GM12874 (cell line): ENCODE data around the gene MAOA.

ENCODE experiments used
- TF ChIP-seq, protein P1 (sequence below): IDR thresholded peaks from 2 replicates; pipeline ENCODE4 v1.5.1; 2011; ENCODE audit warnings: low read depth, mild to moderate bottlenecking, control low read depth, low read length, moderate library complexity; ENCODE audit not compliant: insufficient read depth

MAOA gene

DNA sequence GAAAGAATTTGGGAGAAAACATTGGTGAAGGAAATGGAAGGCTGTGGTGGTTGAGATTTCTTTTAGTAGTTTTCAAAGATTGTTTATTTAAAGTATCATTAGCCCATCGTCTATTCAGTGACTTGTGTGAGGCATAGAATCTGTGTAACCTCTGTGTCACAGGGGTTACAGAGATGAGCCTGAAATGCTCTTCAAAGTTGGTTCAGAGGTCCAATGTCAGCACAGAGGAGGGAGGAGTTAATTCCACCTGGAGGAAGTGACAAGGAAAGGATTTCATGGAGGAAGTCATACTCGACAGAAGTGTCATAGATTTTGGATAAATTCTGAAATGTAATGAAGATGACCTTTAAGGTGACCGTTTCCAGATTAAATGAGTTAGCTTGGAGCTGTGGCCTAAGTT is 8.2 kb downstream of the MAOA start:
- TF ChIP-seq, protein P1, sequence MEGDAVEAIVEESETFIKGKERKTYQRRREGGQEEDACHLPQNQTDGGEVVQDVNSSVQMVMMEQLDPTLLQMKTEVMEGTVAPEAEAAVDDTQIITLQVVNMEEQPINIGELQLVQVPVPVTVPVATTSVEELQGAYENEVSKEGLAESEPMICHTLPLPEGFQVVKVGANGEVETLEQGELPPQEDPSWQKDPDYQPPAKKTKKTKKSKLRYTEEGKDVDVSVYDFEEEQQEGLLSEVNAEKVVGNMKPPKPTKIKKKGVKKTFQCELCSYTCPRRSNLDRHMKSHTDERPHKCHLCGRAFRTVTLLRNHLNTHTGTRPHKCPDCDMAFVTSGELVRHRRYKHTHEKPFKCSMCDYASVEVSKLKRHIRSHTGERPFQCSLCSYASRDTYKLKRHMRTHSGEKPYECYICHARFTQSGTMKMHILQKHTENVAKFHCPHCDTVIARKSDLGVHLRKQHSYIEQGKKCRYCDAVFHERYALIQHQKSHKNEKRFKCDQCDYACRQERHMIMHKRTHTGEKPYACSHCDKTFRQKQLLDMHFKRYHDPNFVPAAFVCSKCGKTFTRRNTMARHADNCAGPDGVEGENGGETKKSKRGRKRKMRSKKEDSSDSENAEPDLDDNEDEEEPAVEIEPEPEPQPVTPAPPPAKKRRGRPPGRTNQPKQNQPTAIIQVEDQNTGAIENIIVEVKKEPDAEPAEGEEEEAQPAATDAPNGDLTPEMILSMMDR: no peak

DNA sequence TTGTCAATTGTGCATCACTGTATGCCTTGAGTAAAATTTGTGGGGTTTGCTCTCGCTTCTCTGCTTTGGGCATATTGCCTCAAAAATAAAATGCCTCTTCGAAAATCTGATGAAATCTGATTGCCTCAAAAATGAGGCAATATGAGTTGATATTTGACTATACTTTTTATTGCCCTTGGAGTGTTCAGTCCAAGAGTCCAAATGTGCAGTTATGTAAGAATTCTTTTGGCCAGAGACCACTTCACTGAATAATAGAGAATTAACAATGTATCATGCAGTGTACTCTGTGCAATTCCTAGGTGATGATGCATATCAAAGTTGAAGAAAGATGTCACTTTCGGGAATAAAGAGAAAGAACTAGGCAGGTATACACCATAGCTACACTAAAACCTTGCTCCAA is 8.6 kb downstream of the MAOA start:
- TF ChIP-seq, protein P1: no peak

DNA sequence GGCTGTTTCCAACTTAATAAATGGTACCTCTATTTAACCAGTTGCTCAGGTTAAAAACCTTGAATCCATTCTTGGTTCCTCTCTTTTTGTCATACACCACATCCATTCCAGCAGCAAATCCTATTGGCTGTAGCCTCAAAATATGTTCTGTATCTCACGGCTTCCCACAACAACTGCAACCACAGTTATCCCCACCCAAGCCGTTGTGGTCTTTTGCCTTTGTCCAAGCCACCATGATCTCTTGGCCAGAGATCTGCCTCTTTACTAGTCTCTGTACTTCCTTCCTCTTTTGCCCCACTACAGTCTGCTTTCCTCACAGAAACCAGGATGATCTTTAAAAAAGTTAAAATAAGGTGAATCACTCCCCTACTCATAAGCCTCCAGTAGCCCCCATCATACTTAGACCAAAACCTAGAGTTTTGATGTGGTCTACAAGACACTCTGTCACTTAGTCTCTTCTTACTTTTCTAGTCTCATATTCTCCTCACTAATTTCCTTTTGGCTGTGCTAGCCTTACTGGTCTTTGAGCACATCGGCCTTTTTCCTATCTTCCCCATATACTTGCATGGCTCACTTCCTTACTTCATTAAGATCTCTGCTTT is 10.3 kb downstream of the MAOA start:
- TF ChIP-seq, protein P1: no peak

DNA sequence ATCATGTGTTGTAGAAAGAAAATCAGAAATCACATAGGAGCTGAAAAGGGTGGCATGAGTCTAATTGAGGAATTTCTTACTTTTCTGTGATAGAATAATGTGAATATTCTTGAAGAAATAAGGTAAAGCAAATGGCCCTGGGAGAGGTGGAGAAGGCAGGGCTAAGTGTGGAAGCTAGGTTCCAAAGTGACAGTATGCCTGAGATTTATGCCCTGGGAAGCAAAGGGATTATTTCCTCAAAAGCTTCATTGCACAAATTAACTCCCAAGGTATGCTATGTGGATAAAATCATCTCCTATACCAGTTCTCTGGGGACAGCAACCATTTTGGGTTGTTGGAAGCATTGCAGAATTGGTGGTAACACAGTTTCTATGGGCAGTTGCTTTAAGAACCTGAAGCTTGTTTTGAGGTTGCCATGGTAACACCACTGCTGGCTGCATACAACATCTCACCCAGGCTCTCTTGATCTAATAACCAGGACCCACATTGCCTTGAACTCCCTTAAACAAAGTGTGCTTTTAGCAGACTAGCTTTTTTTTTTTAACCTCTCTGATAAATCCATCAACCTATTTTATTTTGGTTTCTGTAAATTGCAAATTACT is 21.0 kb downstream of the MAOA start:
- TF ChIP-seq, protein P1: no peak

DNA sequence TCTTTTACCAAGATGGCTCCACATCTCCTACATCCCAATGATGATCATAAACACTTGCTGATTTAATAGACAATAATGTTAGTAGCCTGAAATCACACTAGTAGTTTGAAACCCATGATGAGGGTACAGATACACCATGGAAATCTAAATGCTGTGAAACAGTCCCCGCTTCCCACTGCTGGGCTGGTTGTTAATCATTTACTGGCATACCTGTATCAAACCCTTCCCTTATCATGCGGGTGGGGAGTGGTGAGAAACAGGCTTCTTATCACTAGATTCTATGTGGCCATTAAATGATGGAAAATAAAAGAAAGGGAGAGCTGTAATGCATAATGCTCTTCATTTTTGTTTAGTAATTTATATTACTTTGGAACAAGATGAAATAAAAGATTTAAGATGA is 21.9 kb downstream of the MAOA start:
- TF ChIP-seq, protein P1: no peak

DNA sequence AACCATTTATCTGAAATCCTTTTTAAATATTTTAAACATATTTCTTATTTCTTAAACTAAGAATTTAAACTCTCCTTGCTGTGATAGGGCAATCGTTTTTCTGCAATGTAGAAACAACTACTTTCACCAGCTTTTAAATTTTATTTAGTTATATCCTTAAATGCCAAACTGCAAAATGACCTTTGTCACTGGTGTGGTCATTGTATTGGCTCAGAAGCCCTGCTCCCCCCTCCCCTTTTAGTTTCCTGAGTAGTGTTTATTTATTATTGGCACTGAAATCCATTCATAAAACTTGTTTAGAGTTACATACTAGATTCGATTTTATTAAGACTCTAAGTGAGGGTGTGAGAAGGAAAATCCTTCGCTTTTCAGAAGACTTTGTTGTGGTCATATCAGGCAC is 23.0 kb downstream of the MAOA start:
- TF ChIP-seq, protein P1: no peak

DNA sequence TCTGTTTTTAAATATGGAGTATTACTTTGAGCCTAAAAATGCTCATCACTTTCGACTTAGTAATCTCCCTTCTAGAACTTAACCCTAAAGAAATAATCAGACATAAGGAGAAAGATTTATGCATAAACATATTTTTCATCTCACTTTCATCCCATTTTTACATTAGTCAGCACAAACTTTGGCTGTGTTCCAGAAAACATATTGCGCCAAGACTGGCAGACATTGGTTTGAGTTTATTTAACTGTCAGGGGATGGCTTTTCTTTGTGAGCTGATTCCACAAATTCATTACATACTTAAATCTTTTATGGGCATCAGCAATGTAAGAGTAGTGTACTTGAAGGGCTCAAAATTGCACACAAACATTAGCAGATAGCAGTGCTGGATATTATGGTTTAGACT is 23.7 kb downstream of the MAOA start:
- TF ChIP-seq, protein P1: no peak
